H1 (cell line): ENCODE data around the gene RPS6KC1. TPM values are rescaled to one million over a fixed set of nuclear protein-coding genes. Genes with fewer than 3 reads are reported as not detected.

Source experiments
- CTCF ChIA-PET: fragments of 300-600 bp; sonication (Branson Sonifier 250); formaldehyde crosslinking; loops from one replicate; lab custom pipeline; 2021; ENCODE audit not compliant: partially characterized antibody; lab: Charles Lee
- POLR2A ChIA-PET: fragments of 300-600 bp; sonication (Branson Sonifier 250); formaldehyde crosslinking; loops from one replicate; lab custom pipeline; 2021; ENCODE audit warnings: inconsistent platforms; ENCODE audit not compliant: partially characterized antibody; lab: Charles Lee
- DNase-seq, 2 experiments: peaks; one replicate each; pipeline versions ENCODE4 v3.0.0 to v3.0.0-alpha.2; 2010 to 2022; ENCODE audit warnings: low spot score in 2 of 2, low read depth in 1 of 2, mixed read lengths in 1 of 2
- FAIRE-seq: peaks from 2 replicates; lab custom pipeline; 2011; peaks lifted over from hg19 to GRCh38; lab: Jason Lieb, UNC
- H2AFZ ChIP-seq: 2 replicates; pipeline ENCODE4 v1.8.1; 2012; ENCODE audit warnings: low read length, inconsistent platforms
- H2AK5ac ChIP-seq: 2 replicates; pipeline ENCODE4 v1.6.1; 2013; ENCODE audit warnings: low read depth, low read length
- H2BK120ac ChIP-seq: replicated peaks from 2 replicates; pipeline ENCODE3; 2013; ENCODE audit warnings: low read depth, low read length, inconsistent platforms
- H2BK12ac ChIP-seq: 2 replicates; pipeline ENCODE4 v1.6.1; 2013; ENCODE audit warnings: low read depth, low read length
- H2BK15ac ChIP-seq: 2 replicates; pipeline ENCODE4 v1.6.1; 2013; ENCODE audit warnings: low read length
- H2BK20ac ChIP-seq: 2 replicates; pipeline ENCODE4 v1.6.1; 2013; ENCODE audit warnings: low read length
- H2BK5ac ChIP-seq: 2 replicates; pipeline ENCODE4 v1.6.1; 2013; ENCODE audit warnings: low read depth, low read length
- H3K14ac ChIP-seq: 2 replicates; pipeline ENCODE4 v1.6.1; 2013; ENCODE audit warnings: inconsistent platforms; ENCODE audit not compliant: insufficient read length
- H3K18ac ChIP-seq: 2 replicates; pipeline ENCODE4 v1.6.1; 2013; ENCODE audit warnings: low read length; ENCODE audit errors: extremely low read depth
- H3K23ac ChIP-seq: 2 replicates; pipeline ENCODE4 v1.6.1; 2013; ENCODE audit warnings: inconsistent platforms; ENCODE audit not compliant: insufficient read length
- H3K23me2 ChIP-seq: 2 replicates; pipeline ENCODE4 v1.6.1; 2013; ENCODE audit warnings: low read depth, low read length
- H3K27ac ChIP-seq: 2 replicates; pipeline ENCODE4 v1.6.1; 2011; ENCODE audit warnings: low read depth, low read length, inconsistent platforms
- H3K27me3 ChIP-seq, 4 experiments: replicated peaks in 1 of 4; 1 replicate in 1 of 4; 2 replicates in 3 of 4; pipeline versions ENCODE4 v1.6.1 to v1.8.1; 2011 to 2013; ENCODE audit warnings: low read length in 3 of 4, mild to moderate bottlenecking in 3 of 4, inconsistent platforms in 2 of 4, mixed read lengths in 2 of 4, moderate library complexity in 1 of 4; ENCODE audit not compliant: control insufficient read depth in 3 of 4, insufficient read depth in 3 of 4; ENCODE audit errors: extremely low read depth in 1 of 4
- H3K36me3 ChIP-seq, 4 experiments: 2 replicates each; pipeline versions ENCODE4 v1.6.1 to v1.8.1; 2011 to 2013; ENCODE audit warnings: mild to moderate bottlenecking in 4 of 4, low read length in 3 of 4, moderate library complexity in 2 of 4, control low read depth in 1 of 4, inconsistent platforms in 1 of 4; ENCODE audit not compliant: insufficient read depth in 4 of 4, control insufficient read depth in 2 of 4
- H3K4ac ChIP-seq: replicated peaks from 2 replicates; pipeline ENCODE3; 2013; ENCODE audit warnings: low read length, low read depth, mixed read lengths, inconsistent platforms; ENCODE audit not compliant: insufficient read length
- H3K4me1 ChIP-seq, 4 experiments: replicated peaks in 1 of 4; 1 replicate in 1 of 4; 2 replicates in 3 of 4; pipeline versions ENCODE4 v1.6.1 to v1.8.1; 2011 to 2013; ENCODE audit warnings: low read length in 3 of 4, inconsistent platforms in 2 of 4, mixed read lengths in 1 of 4; ENCODE audit not compliant: insufficient read depth in 4 of 4, control insufficient read depth in 3 of 4
- H3K4me2 ChIP-seq, 2 experiments: 2 replicates each; pipeline versions ENCODE4 v1.6.1 to v1.8.1; 2011 to 2013; ENCODE audit warnings: low read depth in 2 of 2, low read length in 2 of 2, control low read depth in 1 of 2, inconsistent platforms in 1 of 2, mild to moderate bottlenecking in 1 of 2; ENCODE audit not compliant: insufficient read depth in 1 of 2
- H3K4me3 ChIP-seq, 4 experiments: fragments of 200-600, 300-600 bp in 1 of 4; sonication (generic), shearing (Covaris generic), sonication (Bioruptor Twin) in 1 of 4; 2 replicates each; pipeline versions ENCODE4 v1.5.1 to v1.8.1; 2011 to 2016; ENCODE audit warnings: low read length in 4 of 4, low read depth in 3 of 4, control low read depth in 2 of 4, inconsistent platforms in 2 of 4, mild to moderate bottlenecking in 2 of 4, mixed read lengths in 1 of 4, moderate library complexity in 1 of 4; ENCODE audit not compliant: insufficient read depth in 2 of 4; ENCODE audit errors: extremely low read depth in 1 of 4
- H3K56ac ChIP-seq: replicated peaks from 2 replicates; pipeline ENCODE3; 2013; ENCODE audit warnings: low read depth, mild to moderate bottlenecking, mixed read lengths, low read length, inconsistent platforms; ENCODE audit not compliant: insufficient read length
- H3K79me1 ChIP-seq: 2 replicates; pipeline ENCODE4 v1.6.1; 2013; ENCODE audit warnings: low read depth, low read length, control low read depth
- H3K79me2 ChIP-seq, 2 experiments: 2 replicates each; pipeline versions ENCODE4 v1.6.1 to v1.8.1; 2012 to 2013; ENCODE audit warnings: low read length in 2 of 2, mild to moderate bottlenecking in 2 of 2, inconsistent platforms in 1 of 2; ENCODE audit not compliant: insufficient read depth in 2 of 2, control insufficient read depth in 1 of 2
- H3K9ac ChIP-seq, 4 experiments: replicated peaks in 1 of 4; 1 replicate in 1 of 4; 2 replicates in 3 of 4; pipeline versions ENCODE4 v1.6.1 to v1.8.1; 2011 to 2013; ENCODE audit warnings: low read depth in 3 of 4, low read length in 3 of 4, control low read depth in 2 of 4, mild to moderate bottlenecking in 2 of 4, moderate library complexity in 2 of 4, inconsistent platforms in 1 of 4; ENCODE audit errors: extremely low read depth in 1 of 4
- H3K9me3 ChIP-seq, 2 experiments: 2 replicates each; pipeline versions ENCODE4 v1.6.1 to v1.8.1; 2012 to 2013; ENCODE audit warnings: mild to moderate bottlenecking in 2 of 2, moderate library complexity in 2 of 2, control low read depth in 1 of 2, inconsistent platforms in 1 of 2, low read depth in 1 of 2, low read length in 1 of 2, mixed read lengths in 1 of 2; ENCODE audit not compliant: insufficient read depth in 2 of 2
- H4K20me1 ChIP-seq, 2 experiments: replicated peaks in 1 of 2; 2 replicates each; pipeline versions ENCODE3 to v1.8.1; 2011 to 2013; ENCODE audit warnings: inconsistent platforms in 2 of 2, low read length in 2 of 2, mild to moderate bottlenecking in 1 of 2; ENCODE audit not compliant: insufficient read depth in 2 of 2, control insufficient read depth in 1 of 2
- H4K5ac ChIP-seq: 2 replicates; pipeline ENCODE4 v1.6.1; 2013; ENCODE audit warnings: low read length, low read depth, mixed read lengths, inconsistent platforms; ENCODE audit not compliant: insufficient read length
- H4K8ac ChIP-seq: 2 replicates; pipeline ENCODE4 v1.8.0; 2013; ENCODE audit warnings: mild to moderate bottlenecking, moderate library complexity, low read length, inconsistent platforms; ENCODE audit not compliant: insufficient read depth; ENCODE audit errors: extremely low read depth
- H4K91ac ChIP-seq: replicated peaks from 2 replicates; pipeline ENCODE3; 2013; ENCODE audit warnings: low read length, mixed read lengths, inconsistent platforms; ENCODE audit not compliant: insufficient read length
- CTBP2 ChIP-seq: IDR thresholded peaks from 2 replicates; pipeline ENCODE4 v1.7.0; 2011; ENCODE audit warnings: borderline replicate concordance, mild to moderate bottlenecking, moderate library complexity, mixed read lengths, low read length; ENCODE audit not compliant: insufficient read depth, insufficient read length
- RFX5 ChIP-seq: IDR thresholded peaks from 2 replicates; pipeline ENCODE4 v1.6.1; 2011; ENCODE audit warnings: low read depth, low read length, improper control_type of control experiment, borderline replicate concordance
- RXRA ChIP-seq: IDR thresholded peaks from 2 replicates; pipeline ENCODE4 v1.6.1; 2011; ENCODE audit warnings: low read depth, mild to moderate bottlenecking, low read length, moderate library complexity; ENCODE audit not compliant: insufficient read depth
- SP4 ChIP-seq: IDR thresholded peaks from 2 replicates; pipeline ENCODE4 v1.6.1; 2012; ENCODE audit warnings: low read length, inconsistent platforms
- TCF12 ChIP-seq: IDR thresholded peaks from 2 replicates; pipeline ENCODE4 v1.6.1; 2011; ENCODE audit warnings: low read depth, mild to moderate bottlenecking, low read length
- WGBS, 2 experiments: shearing (Covaris generic) in 1 of 2; methylation state at CpG; one replicate each; pipeline versions ENCODE4 v1.1.6 to v1.1.7; 2013 to 2015; ENCODE audit warnings: low lambda C conversion rate in 2 of 2, mixed read lengths in 2 of 2, inconsistent platforms in 1 of 2, low coverage in 1 of 2, missing lambda C conversion rate in 1 of 2; ENCODE audit not compliant: insufficient replicate concordance in 2 of 2, insufficient coverage in 1 of 2, insufficient read length in 1 of 2; ENCODE audit errors: extremely low coverage in 1 of 2, missing lambda C conversion rate in 1 of 2; 5-methylcytosine and 5-hydroxymethylcytosine counted together
- polyA plus RNA-seq, 7 experiments: library from polyadenylated mRNA; depleted of rRNA in 3 of 7; stranded (reverse) in 5 of 7; unstranded in 2 of 7; fragments of >200 nt in 5 of 7; fragments of 200-250 nt in 2 of 7; gene quantifications; 1 replicate in 5 of 7; 2 replicates in 1 of 7; 4 replicates in 1 of 7; pipeline versions ENCODE4 v1.2.1 to v1.2.3, GENCODE V29; 2011 to 2013; ENCODE audit warnings: missing spikeins in 2 of 7, mixed read lengths in 2 of 7
- total RNA-seq: library from RNA; stranded (reverse); fragmentation: NEBNext Ultra II Directional; extraction: Animal tissue kit (Norgen Biotek cat#: 25700); gene quantifications from 2 replicates; pipeline ENCODE4 v1.2.1, GENCODE V29; 2021

Gene RPS6KC1
- total and polyA plus RNA-seq, 2 of the 8 experiments (the other 6 are each of a cell fraction or from before 2014, with no cell fraction given): 4.9 to 17.6 TPM

DNA sequence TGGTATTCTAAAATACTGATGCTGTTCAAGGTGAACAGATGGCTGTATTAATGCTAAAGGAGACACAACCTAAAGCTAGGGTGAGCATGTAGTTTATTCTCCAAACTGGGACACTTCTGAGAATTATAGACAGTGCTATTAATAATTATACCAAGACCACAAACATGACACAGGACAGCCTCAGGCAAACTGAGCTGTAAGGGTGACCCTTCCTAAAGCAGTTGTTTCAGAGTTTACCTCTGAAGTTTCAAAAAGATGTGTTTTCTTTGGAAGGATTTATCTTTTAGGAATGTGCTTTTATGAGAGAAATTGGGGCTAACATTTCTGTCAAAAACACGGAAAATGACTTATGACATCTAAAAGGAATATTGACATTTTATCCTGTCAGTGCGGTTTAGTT is 68.8 kb downstream of the RPS6KC1 start:
- POLR2A ChIA-PET: no interaction called here
- CTCF ChIA-PET: interaction anchor here (1.1 kb wide), 1 partner anchor 9 kb away, joined by 4 read pairs; no protein-coding TSS in a partner anchor
- no peak overlapping the region for H3K4me2 ChIP-seq

More for the DNA sequence above, 68.8 kb downstream of the RPS6KC1 start:
- Histone ChIP-seq H3K27me3 (no peaks in the 10 kb centered on the region), H2BK12ac (no peak overlapping the region), H3K18ac (no peak overlapping the region), H3K9ac (no peak overlapping the region), H3K36me3 (no peaks in the 10 kb centered on the region), H3K4ac (no peak overlapping the region), H2BK20ac (no peak overlapping the region), H2BK120ac (no peak overlapping the region), H4K5ac (no peak overlapping the region), H3K23me2 (no peaks in the 10 kb centered on the region), H3K4me1 (no peaks in the 10 kb centered on the region), H2BK5ac (no peak overlapping the region), H2AK5ac (no peak overlapping the region), H3K79me2 (no peaks in the 10 kb centered on the region), H3K56ac (no peak overlapping the region), H3K14ac (no peak overlapping the region), H3K23ac (no peak overlapping the region), H3K27ac (no peak overlapping the region), H2BK15ac (no peak overlapping the region), H4K8ac (no peak overlapping the region), H3K4me3 (no peak overlapping the region), H2AFZ (no peak overlapping the region), H4K20me1 (peaks cover 0 to 2% of the 10 kb centered on the region in 2 experiments), H3K79me1 (no peaks in the 10 kb centered on the region), H3K9me3 (no peaks in the 10 kb centered on the region), H4K91ac (no peak overlapping the region)
- TF ChIP-seq RXRA (no peak), SP4 (no peak), RFX5 (no peak), TCF12 (no peak), CTBP2 (no peak)
- FAIRE-seq: no peak
- 85% methylated on average over 2 of the region's 2 CpGs; no CpG with 5 or more reads in 1 of the 2 experiments for WGBS, 2 experiments
- DNase-seq: no peak
